GM18502 (cell line): Measurements from ENCODE around the gene BAIAP2.

Experiments used
- ATAC-seq: cut with Tn5 transposase; IDR thresholded peaks from one replicate; pipeline ENCODE4 v1.9.1; 2021; ENCODE audit warnings: mild to moderate bottlenecking; ENCODE audit not compliant: unreplicated experiment, poor library complexity

BAIAP2 gene

GRCh38 chr17:81163703-81164370, 128.9 kb downstream of the BAIAP2 start:
- no peak for ATAC-seq

DNA sequence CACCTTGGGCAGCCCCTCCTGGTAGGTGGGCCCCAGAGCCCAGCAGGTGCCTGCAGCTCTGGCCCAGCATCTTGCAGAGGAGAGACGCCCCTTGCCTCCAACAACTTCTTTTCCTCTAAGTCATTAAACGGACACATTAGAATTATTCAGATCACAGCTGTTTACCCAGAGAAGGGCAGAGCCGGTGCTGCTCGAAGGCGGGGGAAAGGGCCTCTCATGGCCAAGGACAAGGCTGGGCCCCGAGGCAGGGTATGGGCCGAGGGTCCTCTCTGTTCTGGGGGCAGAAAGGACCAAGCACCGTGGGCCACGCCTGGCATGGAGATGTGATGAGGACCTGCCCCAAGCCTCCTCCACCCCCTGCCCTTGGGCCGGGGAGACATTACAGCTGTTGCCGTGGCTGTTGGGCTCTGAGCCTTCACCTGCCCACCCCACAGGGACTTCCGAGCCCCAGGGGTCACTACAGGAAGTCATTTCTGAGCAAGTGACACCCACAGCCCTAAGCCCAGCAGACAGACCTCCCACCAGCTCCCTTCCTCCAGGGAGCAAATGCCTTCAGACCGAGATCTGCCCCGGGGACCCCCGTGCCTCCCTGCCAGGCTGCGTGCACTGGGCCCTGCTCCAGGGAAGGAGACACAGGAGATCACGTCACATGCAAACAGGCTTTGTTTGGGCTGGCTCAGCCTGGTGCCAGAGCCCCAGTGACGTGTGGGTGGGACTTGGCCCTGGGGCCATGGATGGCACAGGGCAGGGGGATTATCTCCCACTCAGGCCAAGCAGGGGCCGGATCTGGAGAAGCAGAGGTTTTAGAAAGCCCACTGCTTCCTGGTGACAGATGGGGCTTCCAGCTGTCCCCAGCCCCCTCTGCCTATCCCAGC, 129.7 kb downstream of the BAIAP2 start:
- no peak for ATAC-seq

GRCh38 chr17:81165246-81166032, 130.5 kb downstream of the BAIAP2 start, which contains the start of gene PVALEF:
TSS of gene PVALEF (plus strand) at chr17:81165507. CDS start at chr17:81181227, 15,720 bp downstream.
- ATAC-seq, result no peak

- no peak for ATAC-seq
Observed at GRCh38 chr17:81166033-81166492, 131.1 kb downstream of the BAIAP2 start, which contains the start of gene AATK. TSS of gene AATK (minus strand) at chr17:81166221. CDS start at chr17:81165992, 229 bp downstream.
